Breast epithelium (tissue), 4 donors: Measurements from ENCODE around the gene BSN. TPM values are rescaled to one million over a fixed set of nuclear protein-coding genes. Genes with fewer than 3 reads are reported as not detected.

Experiments used
- DNase-seq, 2 donors: peaks; one replicate each; pipeline ENCODE4 v3.0.0-alpha.2; 2019; ENCODE audit warnings: low spot score in 2 of 2
- H3K27ac ChIP-seq, 2 donors: fragments of 200-600 bp; sonication (generic) in 1 of 2; one replicate each; pipeline ENCODE4 v1.5.1; 2016 to 2019; ENCODE audit warnings: mild to moderate bottlenecking in 1 of 2
- H3K27me3 ChIP-seq, 2 donors: fragments of 200-600 bp; sonication (generic) in 1 of 2; one replicate each; pipeline versions ENCODE4 v1.5.1 to v1.6.0; 2017 to 2019; ENCODE audit warnings: control low read depth in 1 of 2, mild to moderate bottlenecking in 1 of 2
- H3K36me3 ChIP-seq: fragments of 200-600 bp; one replicate; pipeline ENCODE4 v1.5.1; 2019
- H3K4me1 ChIP-seq, 2 donors: fragments of 200-600 bp; sonication (generic); one replicate each; pipeline ENCODE4 v1.5.1; 2016 to 2019; ENCODE audit warnings: control low read depth in 1 of 2
- H3K4me3 ChIP-seq, 3 donors: fragments of 200-600 bp; sonication (generic); 1 replicate in 2 of 3; 2 replicates in 1 of 3; pipeline ENCODE4 v1.5.1; 2016 to 2019; ENCODE audit warnings: mild to moderate bottlenecking in 3 of 3, moderate library complexity in 2 of 3
- H3K9me3 ChIP-seq, 2 donors: fragments of 200-600 bp; sonication (generic) in 1 of 2; one replicate each; pipeline ENCODE4 v1.5.1; 2016 to 2019; ENCODE audit warnings: control low read depth in 1 of 2
- CTCF ChIP-seq, 3 donors: fragments of 450-650 bp; IDR thresholded peaks; one replicate each; pipeline ENCODE4 v1.5.1; 2016 to 2017; ENCODE audit warnings: antibody characterized with exemption in 3 of 3, mild to moderate bottlenecking in 3 of 3, moderate library complexity in 3 of 3
- POLR2A ChIP-seq: fragments of 450-650 bp; IDR thresholded peaks from one replicate; pipeline ENCODE4 v1.6.1; 2016; ENCODE audit warnings: antibody characterized with exemption, mild to moderate bottlenecking, moderate library complexity
- POLR2AphosphoS5 ChIP-seq, 3 donors: sonication (generic); formaldehyde crosslinking; IDR thresholded peaks; one replicate each; pipeline ENCODE4 v1.6.1; 2017; ENCODE audit warnings: antibody characterized with exemption in 3 of 3
- intact Hi-C: fragments of 100-400 bp; cut with DNase I; formaldehyde crosslinking; loops from one replicate; pipeline ENCODE4 v1.15.1; 2023; ENCODE audit warnings: low total_unique reads
- total RNA-seq, 3 donors: library from RNA; depleted of rRNA; stranded (reverse); fragments of >200 nt; gene quantifications; one replicate each; pipeline ENCODE4 v1.1.0, GENCODE V29; 2016

Gene BSN
- total RNA-seq, 3 donors from 2014 or later, result 0.15 to 0.48 (median 0.33) TPM

GRCh38 chr3:49616061-49616460 is 61.8 kb downstream of the BSN start:
- intact Hi-C loops, result no loop called here
- Histone ChIP-seq H3K27ac (no peak overlapping the region), H3K36me3 (no peaks in the 10 kb centered on the region), H3K4me3 (no peak overlapping the region), H3K4me1 (no peaks in the 10 kb centered on the region), H3K27me3 (no peaks in the 10 kb centered on the region), H3K9me3 (no peaks in the 10 kb centered on the region)
- TF ChIP-seq CTCF (IDR thresholded peaks at IDR 0.05), result no peak
- TF ChIP-seq POLR2A, result no peak
- TF ChIP-seq POLR2AphosphoS5 (IDR thresholded peaks at IDR 0.05), result no peak
- DNase-seq, result no peak

GRCh38 chr3:49616491-49616941 is 62.2 kb downstream of the BSN start:
- DNase-seq, result no peak
- Histone ChIP-seq H3K27ac (no peak overlapping the region), H3K27me3 (no peaks in the 10 kb centered on the region), H3K4me3 (no peak overlapping the region), H3K9me3 (no peaks in the 10 kb centered on the region), H3K4me1 (no peaks in the 10 kb centered on the region), H3K36me3 (no peaks in the 10 kb centered on the region)
- intact Hi-C loops, result no loop called here
- TF ChIP-seq POLR2A (no peak), POLR2AphosphoS5 (IDR thresholded peaks at IDR 0.05) (no peak), CTCF (IDR thresholded peaks at IDR 0.05) (no peak)

GRCh38 chr3:49617390-49618013 is 63.2 kb downstream of the BSN start:
- H3K4me1 ChIP-seq, result no peaks in the 10 kb centered on the region
- no peaks in the 10 kb centered on the region for H3K27me3 ChIP-seq
- no peak overlapping the region for H3K4me3 ChIP-seq
- no peak for DNase-seq
- intact Hi-C loops, result no loop called here
- no peak overlapping the region for H3K27ac ChIP-seq
- H3K9me3 ChIP-seq, result no peaks in the 10 kb centered on the region
- H3K36me3 ChIP-seq, result no peaks in the 10 kb centered on the region
- TF ChIP-seq CTCF (IDR thresholded peaks at IDR 0.05) (no peak), POLR2A (no peak), POLR2AphosphoS5 (IDR thresholded peaks at IDR 0.05) (no peak)

GRCh38 chr3:49618412-49618811 is 64.1 kb downstream of the BSN start:
- intact Hi-C loops, result no loop called here
- Histone ChIP-seq H3K4me1 (no peaks in the 10 kb centered on the region), H3K9me3 (no peaks in the 10 kb centered on the region), H3K27me3 (no peaks in the 10 kb centered on the region), H3K4me3 (no peak overlapping the region), H3K27ac (no peak overlapping the region), H3K36me3 (no peaks in the 10 kb centered on the region)
- no peak for DNase-seq
- TF ChIP-seq CTCF (IDR thresholded peaks at IDR 0.05) (no peak), POLR2AphosphoS5 (IDR thresholded peaks at IDR 0.05) (no peak), POLR2A (no peak)

- Histone ChIP-seq H3K4me1 (no peaks in the 10 kb centered on the region), H3K4me3 (no peak overlapping the region), H3K36me3 (no peaks in the 10 kb centered on the region), H3K27me3 (no peaks in the 10 kb centered on the region), H3K9me3 (no peaks in the 10 kb centered on the region), H3K27ac (no peak overlapping the region)
- intact Hi-C loops, result no loop called here
- no peak for DNase-seq
- no peak for TF ChIP-seq CTCF (IDR thresholded peaks at IDR 0.05)
- TF ChIP-seq POLR2A, result no peak
- no peak for TF ChIP-seq POLR2AphosphoS5 (IDR thresholded peaks at IDR 0.05)
Measured at GRCh38 chr3:49619649-49620048, 65.4 kb downstream of the BSN start.
